OCI-M1 (cell line): ENCODE measurements around the gene CCDC121.
"Not testable (repeated sequence)": the region's sequence is repeated elsewhere in the genome, so short reads cannot be mapped to it uniquely, and the experiment has no call there.

Experiments used
- DNase-seq: peaks from one replicate; lab custom pipeline; 2025; lab: John Stamatoyannopoulos, UW

Gene CCDC121

GRCh38 chr2:27636766-27637165 is 8.0 kb upstream of the CCDC121 start:
- DNase-seq = no peak

- DNase-seq = no peak
Observed at GRCh38 chr2:27634291-27634690, 5.5 kb upstream of the CCDC121 start.

GRCh38 chr2:27630257-27630656 is 1.4 kb upstream of the CCDC121 start:
- DNase-seq = not testable (repeated sequence)

GRCh38 chr2:27627963-27628766 is 647 bp downstream of the CCDC121 start:
- DNase-seq = peak; percentile 37

GRCh38 chr2:27626921-27627320 is 1.9 kb downstream of the CCDC121 start:
- peak; percentile 60 for DNase-seq

- DNase-seq = not testable (repeated sequence)
Observed at GRCh38 chr2:27626323-27626722, 2.5 kb downstream of the CCDC121 start.

- no peak for DNase-seq
Observed at GRCh38 chr2:27624943-27625342, 3.9 kb downstream of the CCDC121 start.

- no peak for DNase-seq
Observed at GRCh38 chr2:27622921-27623384, 5.9 kb downstream of the CCDC121 start.

GRCh38 chr2:27621524-27621923 is 7.3 kb downstream of the CCDC121 start:
- DNase-seq = no peak

GRCh38 chr2:27615316-27615715 is 13.5 kb downstream of the CCDC121 start:
- no peak for DNase-seq

- no peak for DNase-seq
Observed at GRCh38 chr2:27613985-27614384, 14.8 kb downstream of the CCDC121 start.

GRCh38 chr2:27606611-27607010 is 22.2 kb downstream of the CCDC121 start:
- DNase-seq = no peak

GRCh38 chr2:27596627-27597026 is 32.2 kb downstream of the CCDC121 start:
- DNase-seq = no peak

GRCh38 chr2:27595412-27595811 is 33.4 kb downstream of the CCDC121 start:
- DNase-seq = not testable (repeated sequence)

GRCh38 chr2:27594020-27594703 is 34.6 kb downstream of the CCDC121 start:
- not testable (repeated sequence) for DNase-seq

GRCh38 chr2:27593240-27593639 is 35.6 kb downstream of the CCDC121 start:
- no peak for DNase-seq

GRCh38 chr2:27591745-27592144 is 37.1 kb downstream of the CCDC121 start:
- no peak for DNase-seq

GRCh38 chr2:27588308-27588707 is 40.5 kb downstream of the CCDC121 start:
- DNase-seq = no peak

- DNase-seq = no peak
Observed at GRCh38 chr2:27587025-27587424, 41.8 kb downstream of the CCDC121 start.

- no peak for DNase-seq
Observed at GRCh38 chr2:27584597-27584996, 44.2 kb downstream of the CCDC121 start.

- DNase-seq = peak; percentile 54
Observed at GRCh38 chr2:27583390-27583915, 45.4 kb downstream of the CCDC121 start.

- DNase-seq = peak; percentile 99
Observed at GRCh38 chr2:27582695-27583389, 46.0 kb downstream of the CCDC121 start, which contains the start of gene ZNF512. ZNF512 (plus strand) TSS chr2:27583042; CDS start chr2:27583113, 71 bp downstream.
